NCI-H82 (cell line): ENCODE measurements around the gene ARL6IP4.
A peak's percentile ranks its signal among the peaks of the same experiment; 100 is the strongest.

Experiments
- DNase-seq: peaks from one replicate; lab custom pipeline; 2025; lab: John Stamatoyannopoulos, UW

The ARL6IP4 gene

DNA sequence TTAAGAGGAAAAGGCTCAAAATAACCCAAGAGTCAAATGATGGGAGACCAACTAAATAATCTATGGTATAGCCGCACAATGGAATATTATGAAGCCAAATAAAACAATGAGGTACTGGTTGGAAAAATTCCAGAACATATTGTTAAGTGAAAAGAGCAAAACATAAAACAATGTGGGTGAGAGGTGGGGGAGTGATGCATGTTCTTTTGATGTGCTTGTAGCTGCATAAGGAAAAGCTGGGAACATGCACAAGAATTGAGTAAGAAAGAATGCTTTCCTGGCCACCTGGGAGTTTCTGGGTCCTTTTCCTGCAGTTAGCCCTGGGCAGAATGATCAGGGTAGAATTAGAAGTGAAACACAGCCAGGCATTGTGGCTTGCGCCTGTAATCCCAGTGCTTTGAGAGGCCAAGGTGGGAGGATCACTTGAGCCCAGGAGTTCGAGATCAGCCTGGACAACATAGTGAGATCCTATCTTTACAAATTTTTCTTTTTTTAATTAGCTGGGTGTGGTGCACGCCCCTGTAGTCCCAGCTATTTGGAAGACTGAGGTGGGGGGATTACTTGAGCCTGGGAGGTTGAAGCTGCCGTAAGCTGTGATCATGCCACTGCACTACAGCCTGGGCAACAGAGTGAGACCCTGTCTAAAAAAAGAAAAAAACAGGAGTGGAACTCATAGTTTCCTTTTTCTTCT is 22.1 kb upstream of the ARL6IP4 start:
- DNase-seq: no peak

DNA sequence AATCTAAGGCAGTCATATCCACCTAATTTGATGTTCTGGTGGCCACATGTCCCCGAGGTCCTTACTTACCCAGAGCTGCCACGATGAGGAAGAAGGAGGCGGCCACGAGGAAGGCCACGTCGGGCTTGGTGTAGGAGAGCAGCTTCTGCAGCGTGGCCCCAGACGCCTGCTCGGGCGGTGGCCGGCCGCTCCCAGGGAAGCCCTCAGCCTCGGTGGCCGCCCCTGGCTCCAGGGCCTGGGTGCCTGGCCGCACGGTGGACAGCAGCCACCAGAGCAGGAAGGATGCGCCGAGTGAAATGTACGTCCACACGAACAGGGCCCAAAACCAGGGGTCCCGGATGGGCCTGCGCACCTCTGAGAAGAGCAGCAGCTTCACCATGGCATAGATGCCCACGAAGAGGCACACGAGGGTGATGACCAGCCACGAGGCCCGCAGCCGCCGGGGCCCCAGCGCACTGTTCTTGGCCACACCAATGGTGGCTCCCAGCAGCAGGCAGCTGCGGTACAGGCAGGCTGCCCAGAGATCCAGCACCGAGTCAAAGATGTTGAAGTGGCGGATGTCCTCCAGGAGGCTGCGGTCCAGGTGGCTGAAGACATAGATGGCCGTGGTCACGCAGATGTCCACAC is 20.8 kb upstream of the ARL6IP4 start:
- DNase-seq: no peak

DNA sequence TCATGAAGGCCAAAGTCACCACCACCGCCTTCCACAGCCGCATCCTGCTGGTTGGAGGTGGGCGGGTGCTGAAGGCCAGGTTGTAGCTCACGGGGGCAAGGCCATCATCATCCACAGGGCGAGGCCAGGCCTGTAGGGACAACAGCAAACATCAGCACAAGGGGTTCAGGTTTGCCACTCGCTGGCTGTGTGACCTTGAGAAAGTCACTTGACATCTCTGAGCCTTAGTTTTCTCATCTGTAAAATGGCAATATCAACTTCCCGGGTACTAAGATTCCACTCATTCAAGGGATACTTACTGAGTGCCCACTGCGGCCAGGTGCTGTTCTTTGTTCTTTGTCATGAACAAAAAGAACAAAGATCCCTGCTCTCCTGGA is 20.3 kb upstream of the ARL6IP4 start:
- no peak for DNase-seq

DNA sequence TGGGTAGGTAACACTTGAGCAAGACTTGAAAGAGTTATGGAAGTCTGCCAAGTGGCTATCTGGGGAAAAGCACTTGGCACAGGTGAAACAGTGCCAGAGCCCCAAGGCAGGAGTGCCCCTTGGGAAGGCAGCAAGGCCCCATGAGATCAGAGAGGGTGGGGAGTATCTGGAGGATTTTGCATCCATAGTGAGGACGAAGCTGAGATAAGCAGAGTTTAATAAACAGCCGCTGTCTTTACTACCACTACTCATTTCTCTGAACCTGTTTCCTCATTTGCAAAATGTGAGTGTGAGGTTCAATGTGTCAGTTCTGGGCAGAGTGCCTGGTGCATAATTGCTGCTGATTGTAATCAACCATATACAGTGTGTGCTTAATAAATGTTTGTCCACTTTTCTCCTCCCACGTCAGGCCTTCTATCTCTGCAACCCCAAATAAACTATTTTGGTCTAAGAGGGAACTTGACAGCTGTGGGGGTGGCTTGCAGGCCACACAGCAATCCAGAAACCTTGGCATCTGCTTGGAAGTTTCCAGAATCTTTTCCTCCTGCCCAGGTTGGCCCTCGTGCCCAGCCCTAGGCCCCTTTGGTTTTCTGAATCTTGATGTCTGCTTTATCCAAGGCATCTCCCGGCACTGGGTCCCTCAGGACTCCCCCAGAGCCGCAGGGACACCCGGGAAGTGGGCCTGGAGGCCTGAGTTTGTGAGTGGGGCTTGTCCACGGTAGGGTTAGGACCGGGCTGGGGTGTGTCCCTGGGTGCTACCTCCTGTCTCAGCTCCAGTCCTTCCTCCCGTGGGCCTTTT is 18.8 kb upstream of the ARL6IP4 start:
- DNase-seq: no peak

DNA sequence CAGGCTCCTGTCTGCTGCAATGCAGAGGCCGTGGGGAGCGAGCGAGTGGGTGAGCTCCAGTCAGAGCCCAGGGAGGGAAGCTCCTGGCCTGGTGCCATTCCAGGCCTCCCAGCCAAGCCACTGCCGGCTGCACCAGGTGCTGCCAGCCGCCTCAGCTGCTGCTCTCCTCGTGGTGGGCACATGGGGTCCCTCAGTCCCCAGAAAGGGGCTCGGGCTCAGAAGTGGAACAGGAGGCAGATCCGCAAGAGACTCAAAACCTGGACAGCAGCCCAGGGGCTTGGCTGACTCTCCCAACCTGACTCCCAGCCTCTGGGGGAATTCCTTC is 16.6 kb upstream of the ARL6IP4 start:
- no peak for DNase-seq

DNA sequence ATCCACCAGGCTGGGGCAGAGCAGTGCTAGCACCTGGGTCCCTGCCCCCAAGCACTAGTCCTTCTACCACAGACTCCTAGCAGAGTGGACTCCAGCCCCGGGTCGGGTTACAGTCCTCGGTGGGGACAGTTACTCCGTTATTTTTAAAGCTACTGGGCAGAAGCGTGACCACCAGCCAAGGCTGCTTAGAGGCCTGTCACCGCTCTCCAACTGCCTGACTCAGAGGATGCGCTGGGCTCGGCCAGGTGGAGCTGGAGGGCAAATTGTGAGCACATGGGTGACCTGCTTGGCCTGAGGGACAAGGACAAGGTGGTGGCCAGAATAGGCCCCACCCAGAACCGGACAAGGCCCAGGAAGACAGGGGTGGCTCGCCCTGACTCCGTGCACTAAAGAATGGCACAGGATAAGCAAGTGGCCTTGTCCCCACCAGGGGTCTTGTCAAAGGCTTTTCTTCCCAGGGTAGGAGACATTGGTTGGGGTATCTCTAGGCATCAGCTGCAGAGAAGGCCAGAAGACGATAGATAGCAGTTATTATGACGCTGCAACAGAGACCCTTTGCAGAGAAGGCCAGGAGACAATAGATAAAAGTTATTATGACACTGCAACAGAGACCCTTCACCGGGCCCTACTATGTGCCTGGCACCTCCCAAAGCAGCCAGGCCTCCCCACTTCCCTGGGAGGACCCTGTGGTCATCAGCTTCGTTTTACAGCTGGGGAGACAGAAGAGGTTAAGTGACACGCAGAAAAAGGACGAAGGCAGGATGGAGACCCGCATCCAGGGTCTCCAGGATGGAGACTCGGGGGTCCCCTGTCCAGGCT is 15.8 kb upstream of the ARL6IP4 start:
- no peak for DNase-seq

DNA sequence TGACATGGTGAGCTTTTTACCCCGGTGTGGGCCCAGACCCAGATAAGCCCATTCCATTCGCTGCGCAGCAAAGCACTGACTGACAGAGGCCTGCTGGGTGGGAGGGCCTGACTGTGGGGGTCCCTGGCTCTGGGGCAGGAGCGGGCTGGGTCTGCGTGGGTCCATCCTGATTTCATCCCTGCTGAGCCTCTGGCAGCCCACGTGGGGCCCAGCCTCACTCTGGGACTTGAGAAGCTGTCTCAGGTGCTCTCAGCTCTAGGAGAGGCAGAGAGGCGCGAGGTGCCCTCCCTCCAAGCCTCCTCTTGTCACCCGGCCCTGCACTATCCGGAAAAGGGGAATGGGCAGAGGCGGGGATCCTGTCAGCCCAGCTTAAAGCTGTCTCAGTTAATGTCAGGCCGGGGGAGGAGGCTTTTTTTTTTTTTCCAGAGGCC is 15.1 kb upstream of the ARL6IP4 start:
- DNase-seq: peak; percentile 57

DNA sequence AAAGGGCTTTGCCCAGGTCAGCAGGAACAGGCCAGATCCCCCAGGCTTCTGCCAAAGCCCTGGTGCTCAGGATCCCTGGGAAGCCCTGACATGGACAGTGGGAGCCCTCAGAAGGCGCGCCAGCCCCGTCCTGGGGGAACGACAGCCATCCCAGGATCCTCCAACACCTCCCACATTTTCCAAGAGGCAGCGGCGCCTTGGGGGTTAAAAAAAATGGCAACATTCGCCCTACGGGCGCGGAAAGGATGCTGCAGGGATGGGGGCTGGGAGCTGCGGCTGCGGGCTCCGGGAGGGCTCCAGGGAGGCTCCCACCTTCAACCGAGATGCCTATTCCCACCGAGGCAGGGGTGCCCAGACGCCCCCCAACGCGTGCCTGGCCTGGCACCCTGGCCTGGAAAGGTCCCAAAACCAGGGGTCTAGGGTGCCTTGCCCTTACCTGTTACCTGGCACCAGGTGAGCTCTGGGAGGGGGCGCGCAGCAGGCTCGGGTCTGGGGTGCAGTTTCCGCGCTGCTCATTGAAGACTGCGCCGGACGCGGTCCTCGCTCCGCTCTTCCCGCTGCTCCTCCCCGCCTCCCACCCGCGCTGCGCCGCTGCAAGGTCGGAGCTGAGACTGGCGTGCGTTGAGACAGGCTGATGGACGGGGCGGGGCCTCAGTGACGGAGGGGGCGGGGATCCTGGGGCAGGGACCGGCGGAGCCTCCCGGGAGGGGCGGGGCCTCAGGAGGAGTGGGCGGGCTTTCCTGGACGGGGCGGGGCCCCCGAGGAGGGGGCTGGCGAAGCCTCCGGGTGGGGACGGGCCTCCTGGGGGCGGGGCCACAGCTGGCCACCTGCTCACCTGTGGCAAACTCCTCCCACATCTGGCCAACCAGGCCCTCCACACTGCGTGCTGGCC is 14.4 kb upstream of the ARL6IP4 start, which contains the start of gene ABCB9:
TSS of gene ABCB9 (minus strand) at position 613 of the 892 bp plus-strand sequence. CDS start 6,228 bp downstream, outside the sequence.
- DNase-seq: peak; percentile 98

DNA sequence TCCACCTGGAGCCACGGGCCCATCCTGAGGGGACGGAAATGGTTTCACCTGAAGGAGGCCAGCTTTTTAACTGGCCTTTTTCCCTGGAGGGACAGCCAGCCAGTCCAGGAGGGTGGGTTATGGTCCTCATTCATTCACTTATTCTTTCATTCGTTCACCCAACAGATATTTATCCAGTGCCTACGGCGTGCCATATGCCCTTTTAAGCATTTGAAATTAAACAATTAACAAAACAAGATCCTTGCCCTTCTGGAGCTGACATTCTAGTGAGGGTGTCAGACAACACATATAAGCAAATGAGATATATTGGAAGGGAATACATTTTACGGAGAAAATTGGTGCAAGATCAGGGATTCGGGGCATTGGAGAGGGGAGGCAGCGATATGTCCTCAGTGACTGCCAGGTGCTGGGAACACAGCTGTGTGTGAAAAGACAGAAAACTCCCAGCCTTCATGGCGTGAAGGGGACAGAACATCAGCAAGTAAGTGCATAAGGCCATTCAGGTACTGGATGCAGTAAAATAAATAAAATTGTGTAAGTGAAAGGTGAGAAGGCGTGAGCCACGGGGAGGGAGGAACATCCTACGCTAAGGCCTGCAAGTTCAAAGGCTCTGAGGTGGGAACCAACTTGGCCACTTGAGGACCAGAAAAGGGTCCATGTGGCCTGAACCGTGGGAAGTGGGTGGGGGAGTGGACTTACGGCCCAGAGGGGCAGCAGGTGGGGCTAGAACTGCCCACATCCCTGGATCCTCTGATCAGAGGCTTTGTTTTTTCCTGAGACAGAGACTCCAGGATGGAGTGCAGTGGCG is 13.5 kb upstream of the ARL6IP4 start:
- DNase-seq: no peak

DNA sequence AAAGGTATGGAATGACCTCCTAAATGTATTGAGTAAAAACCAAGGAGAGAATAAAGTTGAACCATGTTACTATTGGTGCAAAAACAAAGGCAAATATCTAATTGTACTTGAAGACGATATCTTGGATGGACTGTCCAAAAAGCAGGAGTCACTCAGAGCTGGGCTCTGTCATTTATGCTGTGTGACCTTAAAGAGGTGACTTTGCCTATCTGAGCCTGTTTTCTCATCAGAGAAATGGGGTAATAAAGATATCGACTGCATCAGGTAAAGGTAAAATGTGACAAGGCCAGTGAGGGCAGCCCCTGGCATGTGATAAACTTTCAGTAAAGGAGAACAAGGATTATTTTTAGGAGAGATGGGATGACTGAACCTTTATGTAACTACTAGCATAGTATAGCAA is 12.4 kb upstream of the ARL6IP4 start:
- DNase-seq: no peak

DNA sequence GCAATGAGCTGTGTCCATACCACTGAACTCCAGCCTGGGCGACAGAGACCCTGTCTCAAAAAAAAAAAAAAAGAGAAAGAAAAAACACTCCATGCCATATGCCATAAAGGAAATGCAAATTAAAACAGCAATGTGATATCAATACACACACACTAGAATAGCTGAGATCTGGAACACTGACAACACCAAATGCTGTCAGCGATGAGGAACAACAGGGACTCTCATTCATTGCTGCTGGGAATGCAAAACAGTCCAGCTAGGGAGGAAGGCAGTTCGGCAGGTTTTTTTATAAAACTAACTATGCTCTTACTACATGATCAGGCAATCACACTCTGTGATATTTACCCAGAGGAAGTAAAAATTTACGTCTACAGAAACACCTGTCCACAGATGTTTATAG is 10.8 kb upstream of the ARL6IP4 start:
- no peak for DNase-seq

DNA sequence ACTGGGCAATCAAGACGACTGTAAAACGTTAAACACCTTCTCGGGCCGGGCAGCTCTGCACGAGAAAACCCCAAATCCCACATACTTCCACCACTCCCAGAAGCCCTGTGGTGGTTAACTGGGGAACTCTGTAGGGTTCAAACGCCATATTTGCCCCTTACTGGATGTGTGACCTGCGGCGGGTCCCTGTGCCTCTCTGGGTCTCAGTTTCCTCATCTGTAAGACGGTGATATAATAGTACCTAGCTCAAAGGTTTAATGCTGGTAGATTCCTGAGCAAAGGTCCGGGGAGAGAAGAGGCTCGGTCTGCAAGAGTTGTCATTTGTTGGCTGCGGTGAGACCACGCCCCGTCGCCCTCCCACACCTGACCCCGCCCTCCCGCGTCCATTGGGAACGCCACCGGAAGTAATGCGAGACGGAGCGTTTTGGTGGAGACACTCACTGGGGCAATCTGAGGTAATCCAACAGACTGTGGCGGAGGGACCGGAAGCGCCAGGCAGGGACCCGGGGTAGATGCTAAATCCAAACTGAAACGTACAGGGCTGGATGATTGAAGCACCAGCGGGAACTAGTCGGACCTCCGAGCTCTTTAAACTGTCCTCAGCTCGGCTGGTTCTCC is 6.1 kb upstream of the ARL6IP4 start:
- DNase-seq: peak; percentile 99

DNA sequence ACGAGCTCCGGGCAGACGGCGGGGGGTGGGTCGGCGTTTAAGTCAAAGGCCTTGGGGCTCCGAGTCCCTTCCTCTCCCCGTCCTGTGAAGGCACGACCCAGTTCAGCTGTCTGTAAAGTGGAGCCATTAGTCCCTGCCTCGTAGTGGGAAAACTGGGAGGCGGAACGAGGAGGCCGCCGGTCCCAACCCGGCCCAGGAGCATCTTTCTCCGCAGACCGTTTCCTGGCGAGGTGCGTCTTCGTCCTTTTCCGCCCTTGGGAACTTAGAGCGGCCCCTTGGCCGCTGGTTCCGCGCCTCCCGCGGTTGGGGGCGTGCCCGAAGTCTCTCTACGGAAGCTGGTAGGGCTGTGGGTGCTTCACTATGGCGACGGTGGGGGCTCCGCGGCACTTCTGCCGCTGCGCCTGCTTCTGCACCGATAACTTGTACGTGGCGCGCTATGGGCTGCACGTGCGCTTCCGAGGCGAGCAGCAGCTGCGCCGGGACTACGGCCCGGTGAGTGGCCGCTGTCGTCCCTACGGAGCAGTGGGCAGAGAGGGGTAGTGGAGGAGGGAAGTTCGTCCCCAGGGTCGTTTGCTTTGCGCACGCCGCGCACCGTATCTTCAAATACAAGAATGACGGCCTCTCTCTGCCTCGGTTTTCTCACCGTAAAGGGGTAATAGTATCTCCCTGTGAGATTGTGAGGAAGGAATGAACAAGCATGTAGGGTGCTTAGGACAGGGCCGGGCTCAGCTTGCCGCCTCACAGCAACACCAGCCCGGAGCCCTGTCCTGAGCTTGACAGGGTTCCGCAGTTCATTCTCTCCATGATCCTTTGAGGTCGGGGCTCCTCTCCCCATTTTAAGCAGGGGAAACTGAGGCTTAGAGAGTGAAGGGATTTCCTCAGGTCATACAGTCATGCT is 5.3 kb upstream of the ARL6IP4 start, which contains the start of gene OGFOD2:
TSS of gene OGFOD2 (plus strand) at position 353 of the 898 bp plus-strand sequence. CDS start at position 361, 8 bp downstream.
- DNase-seq: peak; percentile 97

DNA sequence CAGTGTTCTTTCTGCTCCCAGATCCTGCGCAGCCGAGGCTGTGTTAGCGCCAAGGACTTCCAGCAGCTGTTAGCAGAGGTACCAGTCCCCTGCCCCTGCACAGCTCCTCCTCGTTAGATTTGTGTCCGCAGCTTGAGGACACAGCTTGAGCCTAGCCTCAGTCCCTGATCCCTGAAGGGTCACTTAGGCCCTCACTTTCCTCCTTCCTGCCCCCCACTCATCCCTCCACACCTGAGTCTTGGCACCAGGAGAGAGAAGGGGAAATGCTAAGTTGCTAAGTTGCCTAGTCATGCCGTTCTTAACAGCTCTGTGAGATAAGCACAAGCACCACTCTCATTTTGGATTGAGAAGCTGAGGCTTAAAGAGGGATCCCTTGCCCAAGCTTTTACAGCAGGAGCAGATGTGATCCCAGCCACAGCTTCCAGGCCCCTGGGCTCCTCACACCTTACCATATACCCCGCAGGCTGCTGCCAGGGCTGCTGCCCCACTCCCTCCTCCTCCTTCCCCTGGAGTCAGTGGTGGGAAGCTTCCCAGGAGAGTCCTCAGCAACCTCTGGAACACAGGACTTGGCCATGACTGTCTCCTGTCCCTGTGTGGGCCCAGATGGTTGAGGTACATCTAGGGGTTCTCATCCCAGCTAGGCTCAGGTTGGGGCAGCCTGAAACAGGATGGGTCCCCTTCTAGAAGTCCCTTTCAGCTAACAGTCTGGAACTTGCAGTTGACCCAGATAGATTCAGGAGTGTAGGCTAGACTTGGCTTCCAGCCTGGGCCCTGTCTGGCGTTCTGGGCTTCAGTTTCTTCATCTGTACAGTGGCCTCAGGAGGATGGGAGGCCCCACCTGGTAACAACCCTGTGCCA is 4.5 kb upstream of the ARL6IP4 start:
- DNase-seq: peak; percentile 38

DNA sequence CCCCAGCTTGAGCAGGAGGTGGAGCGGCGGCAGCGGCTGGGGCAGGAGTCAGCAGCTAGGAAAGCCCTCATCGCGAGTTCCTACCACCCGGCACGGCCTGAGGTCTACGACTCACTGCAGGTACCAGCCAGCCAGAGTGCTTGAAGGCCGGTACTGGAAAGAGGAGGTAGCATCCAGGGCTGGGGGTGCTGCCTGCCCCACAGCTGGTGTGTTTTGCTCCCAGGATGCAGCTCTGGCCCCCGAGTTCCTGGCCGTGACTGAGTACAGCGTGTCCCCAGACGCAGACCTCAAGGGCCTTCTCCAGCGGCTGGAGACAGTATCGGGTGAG is 3.9 kb upstream of the ARL6IP4 start:
- DNase-seq: no peak

DNA sequence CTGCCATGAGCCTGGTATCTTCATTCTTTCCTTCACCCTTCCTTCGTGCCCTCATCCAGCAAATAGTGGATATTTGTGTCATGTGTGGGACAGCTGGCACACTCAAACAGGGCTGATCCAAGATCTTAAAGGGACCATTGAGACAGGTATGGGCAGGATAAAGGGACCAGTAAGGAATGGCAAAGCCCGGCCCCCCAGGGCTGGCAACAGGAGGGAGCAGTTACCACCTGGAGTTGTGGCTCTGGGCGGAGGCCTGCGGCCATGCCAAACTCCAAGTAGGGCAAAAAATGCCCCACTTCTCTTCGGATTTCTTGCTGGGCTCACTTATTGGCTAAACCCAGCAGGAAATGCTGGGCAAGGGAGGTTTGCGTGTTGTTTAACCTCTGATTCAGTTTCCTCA is 3.3 kb upstream of the ARL6IP4 start:
- DNase-seq: no peak

DNA sequence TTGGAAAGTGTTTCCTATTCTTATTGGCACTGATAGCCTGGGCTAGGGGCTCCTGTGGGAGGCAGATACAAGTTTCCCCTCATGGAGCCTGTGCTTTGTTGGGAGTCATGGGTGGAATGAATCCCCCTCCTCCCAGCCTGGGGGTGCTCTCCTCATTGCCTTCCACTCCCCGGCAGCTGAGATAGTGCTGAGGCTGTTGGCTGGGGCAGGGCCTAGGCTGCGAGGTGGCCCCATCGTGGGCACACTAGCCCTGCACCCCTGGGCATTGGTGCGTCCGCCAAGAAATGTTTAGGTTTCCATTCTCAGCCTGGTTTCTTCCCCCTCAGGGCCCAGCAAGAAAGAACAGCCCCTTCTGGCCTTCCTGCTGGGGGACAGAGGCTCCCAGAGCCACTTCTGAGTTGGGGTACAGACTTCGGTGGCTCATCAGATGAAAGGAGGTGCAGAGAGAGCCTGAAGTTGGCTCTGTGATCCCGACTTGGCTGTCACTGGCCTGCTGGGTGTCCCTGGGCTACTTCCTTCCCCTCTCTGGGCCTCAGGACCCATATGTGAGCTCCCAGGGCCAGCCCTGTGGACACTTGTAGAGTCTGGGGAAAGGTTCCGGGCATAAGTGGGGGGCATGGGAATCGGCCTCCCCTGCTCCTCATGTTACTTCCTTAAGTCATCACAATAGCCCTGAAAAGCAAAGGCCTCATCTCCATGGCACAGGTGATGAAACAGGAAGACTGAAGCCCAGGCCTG is 2.7 kb upstream of the ARL6IP4 start:
- no peak for DNase-seq
